OCI-LY7 (cell line): ENCODE data around the gene RICTOR.

Experiments used
- EZH2phosphoT487 ChIP-seq: fragments of 200-600 bp; sonication (generic); IDR thresholded peaks from 2 replicates; pipeline ENCODE4 v1.6.1; 2018; ENCODE audit warnings: low read depth, borderline replicate concordance, mild to moderate bottlenecking, mixed run types, antibody characterized with exemption, low read length, moderate library complexity, mixed read lengths
- TF ChIP-seq, protein P1 (sequence below): fragments of 200-600 bp; sonication (generic); conservative IDR thresholded peaks from 2 replicates; pipeline ENCODE4 v1.5.1; 2014; ENCODE audit warnings: mild to moderate bottlenecking, antibody characterized with exemption, low read length, moderate library complexity, mixed read lengths

DNA sequence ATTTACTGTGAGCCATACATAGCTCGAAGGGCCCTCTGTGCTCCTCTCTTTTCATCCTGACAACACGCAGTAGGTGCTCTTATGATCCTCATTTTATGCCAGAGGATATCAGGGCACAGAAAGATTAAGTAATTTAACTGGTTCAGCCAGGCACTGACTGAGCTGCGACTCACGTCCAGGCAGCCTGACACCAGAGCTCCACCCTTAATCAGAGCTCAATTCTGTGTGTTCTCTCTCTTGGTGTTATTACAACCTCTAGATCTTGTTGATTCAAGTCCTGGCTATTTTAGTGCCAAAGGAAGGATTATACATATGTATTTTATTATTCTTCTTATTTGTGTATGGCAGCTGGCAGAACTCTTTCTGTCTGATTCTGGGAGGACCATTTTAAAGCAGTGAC, 168.7 kb downstream of the RICTOR start:
- TF ChIP-seq, protein P1, sequence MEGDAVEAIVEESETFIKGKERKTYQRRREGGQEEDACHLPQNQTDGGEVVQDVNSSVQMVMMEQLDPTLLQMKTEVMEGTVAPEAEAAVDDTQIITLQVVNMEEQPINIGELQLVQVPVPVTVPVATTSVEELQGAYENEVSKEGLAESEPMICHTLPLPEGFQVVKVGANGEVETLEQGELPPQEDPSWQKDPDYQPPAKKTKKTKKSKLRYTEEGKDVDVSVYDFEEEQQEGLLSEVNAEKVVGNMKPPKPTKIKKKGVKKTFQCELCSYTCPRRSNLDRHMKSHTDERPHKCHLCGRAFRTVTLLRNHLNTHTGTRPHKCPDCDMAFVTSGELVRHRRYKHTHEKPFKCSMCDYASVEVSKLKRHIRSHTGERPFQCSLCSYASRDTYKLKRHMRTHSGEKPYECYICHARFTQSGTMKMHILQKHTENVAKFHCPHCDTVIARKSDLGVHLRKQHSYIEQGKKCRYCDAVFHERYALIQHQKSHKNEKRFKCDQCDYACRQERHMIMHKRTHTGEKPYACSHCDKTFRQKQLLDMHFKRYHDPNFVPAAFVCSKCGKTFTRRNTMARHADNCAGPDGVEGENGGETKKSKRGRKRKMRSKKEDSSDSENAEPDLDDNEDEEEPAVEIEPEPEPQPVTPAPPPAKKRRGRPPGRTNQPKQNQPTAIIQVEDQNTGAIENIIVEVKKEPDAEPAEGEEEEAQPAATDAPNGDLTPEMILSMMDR = no peak
- no peak for TF ChIP-seq EZH2phosphoT487
